ENCODE measurements around the gene ISYNA1.

DNA sequence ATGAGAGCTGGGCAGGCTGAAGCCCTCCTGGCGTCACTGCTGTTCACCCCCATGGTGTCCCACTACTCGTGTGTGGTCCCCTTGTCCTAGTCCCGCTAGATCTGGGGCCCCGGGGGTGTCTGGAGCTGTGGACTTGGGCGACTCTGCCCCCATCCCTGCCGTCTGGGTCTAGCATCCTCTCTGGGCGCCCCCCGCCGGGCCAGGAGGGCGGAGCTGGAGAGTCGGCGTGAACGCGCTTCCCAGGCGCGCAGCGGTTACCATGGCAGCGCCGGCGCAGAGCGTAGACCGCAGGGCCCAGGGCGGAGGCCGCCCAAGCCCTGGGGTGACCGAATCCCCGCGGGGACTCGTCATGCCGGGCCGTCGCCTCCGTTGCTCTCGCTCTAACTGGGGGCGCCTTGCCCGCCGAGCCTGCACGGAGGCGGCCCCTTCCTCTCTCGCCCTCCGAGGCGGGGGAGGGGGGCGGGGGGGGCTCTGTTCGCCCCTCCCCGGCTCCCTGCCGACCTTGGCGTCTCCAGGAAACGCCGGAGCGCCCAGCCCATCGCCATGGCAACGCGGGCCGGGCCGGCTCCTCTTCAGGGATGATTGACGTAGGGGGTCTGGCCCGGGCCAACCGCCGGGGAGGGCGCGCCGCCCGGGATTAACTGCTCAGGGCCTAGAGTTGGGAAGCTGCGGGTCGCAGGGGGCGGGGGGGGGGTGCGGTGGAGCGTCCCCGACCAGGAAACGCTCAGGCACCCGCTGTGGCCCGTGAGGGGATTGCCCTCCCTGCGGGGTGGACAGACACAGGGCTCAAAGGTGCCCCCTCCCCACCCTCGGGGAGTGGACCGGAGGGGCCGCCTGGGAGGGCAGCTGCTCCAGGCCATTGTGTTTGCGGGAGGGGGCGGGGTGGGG is 8.9 kb downstream of the ISYNA1 start:
- TF ChIP-seq, protein P1, sequence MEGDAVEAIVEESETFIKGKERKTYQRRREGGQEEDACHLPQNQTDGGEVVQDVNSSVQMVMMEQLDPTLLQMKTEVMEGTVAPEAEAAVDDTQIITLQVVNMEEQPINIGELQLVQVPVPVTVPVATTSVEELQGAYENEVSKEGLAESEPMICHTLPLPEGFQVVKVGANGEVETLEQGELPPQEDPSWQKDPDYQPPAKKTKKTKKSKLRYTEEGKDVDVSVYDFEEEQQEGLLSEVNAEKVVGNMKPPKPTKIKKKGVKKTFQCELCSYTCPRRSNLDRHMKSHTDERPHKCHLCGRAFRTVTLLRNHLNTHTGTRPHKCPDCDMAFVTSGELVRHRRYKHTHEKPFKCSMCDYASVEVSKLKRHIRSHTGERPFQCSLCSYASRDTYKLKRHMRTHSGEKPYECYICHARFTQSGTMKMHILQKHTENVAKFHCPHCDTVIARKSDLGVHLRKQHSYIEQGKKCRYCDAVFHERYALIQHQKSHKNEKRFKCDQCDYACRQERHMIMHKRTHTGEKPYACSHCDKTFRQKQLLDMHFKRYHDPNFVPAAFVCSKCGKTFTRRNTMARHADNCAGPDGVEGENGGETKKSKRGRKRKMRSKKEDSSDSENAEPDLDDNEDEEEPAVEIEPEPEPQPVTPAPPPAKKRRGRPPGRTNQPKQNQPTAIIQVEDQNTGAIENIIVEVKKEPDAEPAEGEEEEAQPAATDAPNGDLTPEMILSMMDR (conservative IDR thresholded peaks at IDR 0.05; ENCODE audit: low read length) = 0 out of 2 replicates have a peak, but pooled peaks have one; percentile 19
- no peak for TF ChIP-seq EZH2phosphoT487 (IDR thresholded peaks at IDR 0.05; ENCODE audit: borderline replicate concordance)

All from Loucy (cell line).